NCI-H187 treated with DMSO at 0.1 percent for 48 hours (cell line): ENCODE measurements around the gene FAM184A.
"Not testable (repeated sequence)": the region's sequence is repeated elsewhere in the genome, so short reads cannot be mapped to it uniquely, and the experiment has no call there.

Experiments
- DNase-seq: peaks from one replicate; lab custom pipeline; 2025; lab: John Stamatoyannopoulos, UW

FAM184A gene

GRCh38 chr6:119020597-119021561 lies 57.6 kb downstream of the FAM184A start:
- no peak for DNase-seq

GRCh38 chr6:119015165-119015564 lies 63.3 kb downstream of the FAM184A start:
- DNase-seq = not testable (repeated sequence)

GRCh38 chr6:119012521-119012920 lies 65.9 kb downstream of the FAM184A start:
- DNase-seq = no peak

- DNase-seq = not testable (repeated sequence)
These were observed 69.2 kb downstream of the FAM184A start for GRCh38 chr6:119009266-119009665.

GRCh38 chr6:119006974-119007373 lies 71.5 kb downstream of the FAM184A start:
- no peak for DNase-seq

- DNase-seq = no peak
These were observed 76.4 kb downstream of the FAM184A start for GRCh38 chr6:119002069-119002468.

- DNase-seq = no peak
These were observed 78.9 kb downstream of the FAM184A start for GRCh38 chr6:118999494-119000040.

GRCh38 chr6:118997426-118997825 lies 81.0 kb downstream of the FAM184A start:
- DNase-seq = not testable (repeated sequence)

GRCh38 chr6:118996289-118996820 lies 82.1 kb downstream of the FAM184A start:
- no peak for DNase-seq

GRCh38 chr6:118993803-118994251 lies 84.6 kb downstream of the FAM184A start:
- no peak for DNase-seq

GRCh38 chr6:118993358-118993757 lies 85.1 kb downstream of the FAM184A start:
- no peak for DNase-seq

- no peak for DNase-seq
These were observed 86.2 kb downstream of the FAM184A start for GRCh38 chr6:118992186-118992795.

- DNase-seq = no peak
These were observed 92.2 kb downstream of the FAM184A start for GRCh38 chr6:118986312-118986711.

GRCh38 chr6:118985123-118985830 lies 93.2 kb downstream of the FAM184A start:
- DNase-seq = no peak

- no peak for DNase-seq
These were observed 94.1 kb downstream of the FAM184A start for GRCh38 chr6:118984342-118984741.

- DNase-seq = no peak
These were observed 95.9 kb downstream of the FAM184A start for GRCh38 chr6:118982575-118982911.

- DNase-seq = no peak
These were observed 96.4 kb downstream of the FAM184A start for GRCh38 chr6:118981884-118982574.

- DNase-seq = no peak
These were observed 98.4 kb downstream of the FAM184A start for GRCh38 chr6:118980063-118980462.

GRCh38 chr6:118974790-118975189 lies 103.7 kb downstream of the FAM184A start:
- no peak for DNase-seq

- DNase-seq = no peak
These were observed 106.8 kb downstream of the FAM184A start for GRCh38 chr6:118971682-118972081.

GRCh38 chr6:118970866-118971265 lies 107.6 kb downstream of the FAM184A start:
- no peak for DNase-seq
